Activated CD8-positive, alpha-beta T cell treated with anti-CD3 and anti-CD28 coated beads for 36 hours (primary cell): ENCODE results near the gene ELMOD3. TPM values are rescaled to one million over a fixed set of nuclear protein-coding genes. Genes with fewer than 3 reads are reported as not detected.
A peak's percentile ranks its signal among the peaks of the same experiment; 100 is the strongest.

Source experiments
- ATAC-seq: fragments of 200-7000 bp; cut with Tn5 transposase; one replicate; pipeline ENCODE4 v1.10.0; 2021; ENCODE audit warnings: mild to moderate bottlenecking, moderate library complexity
- CTCF ChIA-PET: fragments of 350-600 bp; sonication (Branson Sonifier 250); formaldehyde crosslinking; loops from one replicate; lab custom pipeline; 2021; ENCODE audit warnings: antibody characterized with exemption; lab: Charles Lee
- POLR2A ChIA-PET: fragments of 350-600 bp; sonication (Branson Sonifier 250); formaldehyde crosslinking; loops from one replicate; lab custom pipeline; 2021; ENCODE audit warnings: antibody characterized with exemption; lab: Charles Lee
- DNase-seq: peaks from one replicate; pipeline ENCODE4 v3.0.0-alpha.2; 2020
- H3K27ac Mint-ChIP-seq: one replicate; pipeline ENCODE4 v1.8.0; 2021; ENCODE audit warnings: mild to moderate bottlenecking, mixed read lengths
- H3K27me3 Mint-ChIP-seq: one replicate; pipeline ENCODE4 v1.8.0; 2021; ENCODE audit warnings: mixed read lengths
- H3K36me3 Mint-ChIP-seq: one replicate; pipeline ENCODE4 v1.8.0; 2021; ENCODE audit warnings: low read depth, mixed read lengths
- H3K4me1 Mint-ChIP-seq: one replicate; pipeline ENCODE4 v1.8.0; 2021; ENCODE audit warnings: low read depth, mixed read lengths
- H3K4me3 Mint-ChIP-seq: one replicate; pipeline ENCODE4 v1.8.0; 2021; ENCODE audit warnings: mild to moderate bottlenecking, moderate library complexity, mixed read lengths
- H3K9me3 Mint-ChIP-seq: one replicate; pipeline ENCODE4 v1.8.0; 2021; ENCODE audit warnings: mixed read lengths
- CTCF ChIP-seq: fragments of 200-600 bp; IDR thresholded peaks from one replicate; pipeline ENCODE4 v1.8.0; 2022; ENCODE audit warnings: antibody characterized with exemption, mild to moderate bottlenecking
- intact Hi-C: fragments of 100-400 bp; cut with micrococcal nuclease; formaldehyde crosslinking; loops from one replicate; pipeline ENCODE4 v1.10.0; 2022
- total RNA-seq, 2 experiments: library from RNA; stranded (reverse); gene quantifications; one replicate each; pipeline ENCODE4 v1.2.3, GENCODE V29; 2021

ELMOD3 gene
- total RNA-seq, 2 experiments from 2014 or later = 11.8 to 13.0 TPM

GRCh38 chr2:85429213-85429923, 74.8 kb downstream of the ELMOD3 start:
- no peaks in the 10 kb centered on the region for H3K36me3 Mint-ChIP-seq
- TF ChIP-seq CTCF = no peak
- H3K27ac Mint-ChIP-seq = no peak overlapping the region
- ChIA-PET POLR2A (interaction anchor here (0.7 to 24.1 kb wide), 7 partner anchors 9 to 167 kb away, joined by 3 to 382 read pairs (median 4); partner anchors contain the start of gene MAT2A), CTCF (interaction anchor here (0.8 to 3.4 kb wide), 4 partner anchors 9 to 123 kb away, joined by 3 to 25 read pairs (median 8); no protein-coding TSS in a partner anchor)
- H3K9me3 Mint-ChIP-seq = no peaks in the 10 kb centered on the region
- H3K27me3 Mint-ChIP-seq = no peaks in the 10 kb centered on the region
- no peak overlapping the region for H3K4me3 Mint-ChIP-seq
- ATAC-seq (peak; percentile 27), DNase-seq (no peak)
- intact Hi-C loops = no loop called here
- H3K4me1 Mint-ChIP-seq = peaks cover 10% of the 10 kb centered on the region

GRCh38 chr2:85429924-85430289, 75.3 kb downstream of the ELMOD3 start:
- H3K9me3 Mint-ChIP-seq = no peaks in the 10 kb centered on the region
- ChIA-PET POLR2A (interaction anchor here (0.9 to 24.1 kb wide), 4 partner anchors 8 to 112 kb away, joined by 3 to 382 read pairs (median 10); partner anchors contain the start of gene MAT2A), CTCF (interaction anchor here (0.8 to 3.4 kb wide), 2 partner anchors 10 to 122 kb away, joined by 3 to 25 read pairs; no protein-coding TSS in a partner anchor)
- no peak overlapping the region for H3K27ac Mint-ChIP-seq
- H3K36me3 Mint-ChIP-seq = no peaks in the 10 kb centered on the region
- intact Hi-C loops = no loop called here
- no peak for ATAC-seq
- H3K27me3 Mint-ChIP-seq = no peaks in the 10 kb centered on the region
- peaks cover 10% of the 10 kb centered on the region for H3K4me1 Mint-ChIP-seq
- no peak for DNase-seq
- no peak for TF ChIP-seq CTCF
- H3K4me3 Mint-ChIP-seq = no peak overlapping the region

- Mint-ChIP-seq H3K27me3 (no peaks in the 10 kb centered on the region), H3K9me3 (no peaks in the 10 kb centered on the region), H3K27ac (no peak overlapping the region), H3K36me3 (no peaks in the 10 kb centered on the region), H3K4me3 (no peak overlapping the region), H3K4me1 (peaks cover 10% of the 10 kb centered on the region)
- ATAC-seq = no peak
- ChIA-PET POLR2A (interaction anchor here (0.9 to 24.1 kb wide), 3 partner anchors 12 to 111 kb away, joined by 3 to 382 read pairs (median 3); partner anchors contain the start of gene MAT2A), CTCF (interaction anchor here (3.4 kb wide), 1 partner anchor 11 kb away, joined by 25 read pairs; no protein-coding TSS in a partner anchor)
- no peak for TF ChIP-seq CTCF
- intact Hi-C loops = no loop called here
- no peak for DNase-seq
These were observed 76.4 kb downstream of the ELMOD3 start for GRCh38 chr2:85430752-85431569.

- Mint-ChIP-seq H3K4me1 (peaks cover 10% of the 10 kb centered on the region), H3K27me3 (no peaks in the 10 kb centered on the region), H3K36me3 (no peaks in the 10 kb centered on the region), H3K4me3 (no peak overlapping the region), H3K27ac (no peak overlapping the region), H3K9me3 (no peaks in the 10 kb centered on the region)
- ATAC-seq (no peak), DNase-seq (no peak)
- intact Hi-C loops = no loop called here
- ChIA-PET CTCF (interaction anchor here (0.7 to 0.9 kb wide), 2 partner anchors 11 to 120 kb away, joined by 3 to 4 read pairs; no protein-coding TSS in a partner anchor), POLR2A (interaction anchor here (0.9 to 24.1 kb wide), 2 partner anchors 13 to 110 kb away, joined by 3 to 382 read pairs; partner anchors contain the start of gene MAT2A)
- no peak for TF ChIP-seq CTCF
These were observed 77.1 kb downstream of the ELMOD3 start for GRCh38 chr2:85431570-85432205.
